Transverse colon (tissue), 4 donors: ENCODE measurements around the gene IMP4.

Source experiments
- CTCF ChIP-seq, 5 experiments: fragments of 200-600 bp in 3 of 5; fragments of 450-650 bp in 2 of 5; sonication (generic) in 3 of 5; IDR thresholded peaks; 1 replicate in 2 of 5; 2 replicates in 3 of 5; pipeline ENCODE4 v1.5.1; 2016 to 2017; ENCODE audit warnings: antibody characterized with exemption in 5 of 5, inconsistent platforms in 3 of 5, mild to moderate bottlenecking in 2 of 5, moderate library complexity in 1 of 5
- POLR2AphosphoS5 ChIP-seq, 3 donors: sonication (generic); formaldehyde crosslinking; IDR thresholded peaks; one replicate each; pipeline ENCODE4 v1.6.1; 2016; ENCODE audit warnings: antibody characterized with exemption in 3 of 3

- TF ChIP-seq POLR2AphosphoS5 (IDR thresholded peaks at IDR 0.05) = no peak
- TF ChIP-seq CTCF (IDR thresholded peaks at IDR 0.05) = no peak
Observed at GRCh38 chr2:130335226-130335625, 7.5 kb upstream of the IMP4 start.
